CD4-positive, alpha-beta memory T cell (primary cell): Measurements from ENCODE around the gene CHD5. TPM values are rescaled to one million over a fixed set of nuclear protein-coding genes. Genes with fewer than 3 reads are reported as not detected.
A peak's percentile ranks its signal among the peaks of the same experiment; 100 is the strongest.

Experiments used
- CTCF ChIA-PET: fragments of 350-600 bp; sonication (Branson Sonifier 250); formaldehyde crosslinking; loops from one replicate; lab custom pipeline; 2021; ENCODE audit warnings: inconsistent platforms; ENCODE audit not compliant: partially characterized antibody; lab: Charles Lee
- POLR2A ChIA-PET: fragments of 350-600 bp; sonication (Branson Sonifier 250); formaldehyde crosslinking; loops from one replicate; lab custom pipeline; 2021; ENCODE audit not compliant: partially characterized antibody; lab: Charles Lee
- DNase-seq, 5 donors: peaks; one replicate each; pipeline versions ENCODE4 v3.0.0 to v3.0.0-alpha.2; 2020 to 2022; ENCODE audit warnings: mixed read lengths in 1 of 5
- H3K27ac ChIP-seq: one replicate; pipeline ENCODE4 v1.7.0; 2013; ENCODE audit warnings: low read depth, low read length
- H3K27me3 ChIP-seq: 2 replicates; pipeline ENCODE4 v1.7.0; 2013; ENCODE audit warnings: mild to moderate bottlenecking, low read length, moderate library complexity; ENCODE audit not compliant: insufficient read depth
- H3K36me3 ChIP-seq: 2 replicates; pipeline ENCODE4 v1.7.0; 2013; ENCODE audit warnings: mild to moderate bottlenecking, low read length, moderate library complexity; ENCODE audit not compliant: insufficient read depth
- H3K4me1 ChIP-seq: 2 replicates; pipeline ENCODE4 v1.7.0; 2013; ENCODE audit warnings: mild to moderate bottlenecking, low read length, moderate library complexity; ENCODE audit not compliant: insufficient read depth
- H3K4me3 ChIP-seq, 2 donors: one replicate each; pipeline ENCODE4 v1.7.0; 2013; ENCODE audit warnings: low read length in 2 of 2, mild to moderate bottlenecking in 1 of 2
- H3K9me3 ChIP-seq, 2 donors: one replicate each; pipeline ENCODE4 v1.7.0; 2013; ENCODE audit warnings: low read length in 2 of 2, control low read depth in 1 of 2; ENCODE audit not compliant: control insufficient read depth in 1 of 2
- H3K27ac Mint-ChIP-seq, 7 donors: one replicate each; pipeline ENCODE4 v1.8.0; 2020 to 2021; ENCODE audit warnings: mixed read lengths in 7 of 7, mild to moderate bottlenecking in 6 of 7, inconsistent platforms in 3 of 7, moderate library complexity in 3 of 7
- H3K27me3 Mint-ChIP-seq, 2 donors: one replicate each; pipeline ENCODE4 v1.8.0; 2020 to 2021; ENCODE audit warnings: mixed read lengths in 2 of 2
- H3K36me3 Mint-ChIP-seq, 2 donors: one replicate each; pipeline ENCODE4 v1.8.0; 2020 to 2021; ENCODE audit warnings: mixed read lengths in 2 of 2, inconsistent platforms in 1 of 2, mild to moderate bottlenecking in 1 of 2
- H3K4me1 Mint-ChIP-seq, 4 donors: one replicate each; pipeline ENCODE4 v1.8.0; 2020 to 2021; ENCODE audit warnings: mixed read lengths in 4 of 4, mild to moderate bottlenecking in 1 of 4
- H3K4me3 Mint-ChIP-seq, 8 donors: one replicate each; pipeline ENCODE4 v1.8.0; 2020 to 2021; ENCODE audit warnings: mixed read lengths in 8 of 8, mild to moderate bottlenecking in 7 of 8, moderate library complexity in 6 of 8, inconsistent platforms in 3 of 8
- H3K9me3 Mint-ChIP-seq, 8 donors: one replicate each; pipeline ENCODE4 v1.8.0; 2020 to 2021; ENCODE audit warnings: mixed read lengths in 8 of 8, mild to moderate bottlenecking in 5 of 8, inconsistent platforms in 3 of 8, moderate library complexity in 1 of 8
- intact Hi-C: fragments of 100-400 bp; cut with micrococcal nuclease; formaldehyde crosslinking; loops from one replicate; pipeline ENCODE4 v1.15.1; 2023
- polyA plus RNA-seq, 2 donors: library from polyadenylated mRNA; unstranded; fragments of 300-500 nt; fragmentation: Illumina TruSeq; gene quantifications; one replicate each; pipeline ENCODE4 v1.2.3, GENCODE V29; 2021
- total RNA-seq, 2 experiments: library from RNA; stranded (reverse); gene quantifications; one replicate each; pipeline ENCODE4 v1.2.3, GENCODE V29; 2021

The CHD5 gene
- total and polyA plus RNA-seq, 4 experiments from 2014 or later, result 0.06 to 0.17 TPM; not detected in 2

- H3K27me3 Mint-ChIP-seq, result no peaks in the 10 kb centered on the region
- H3K27ac Mint-ChIP-seq, result no peak overlapping the region
- H3K36me3 Mint-ChIP-seq, result no peaks in the 10 kb centered on the region
- no peaks in the 10 kb centered on the region for H3K9me3 ChIP-seq
- H3K4me3 ChIP-seq, result no peak overlapping the region
- H3K4me3 Mint-ChIP-seq, result no peak overlapping the region
- H3K27ac ChIP-seq, result no peak overlapping the region
- peaks cover 0 to 2% (median 0%) of the 10 kb centered on the region in 4 donors for H3K4me1 Mint-ChIP-seq
- no peak for DNase-seq
- no peaks in the 10 kb centered on the region for H3K36me3 ChIP-seq
- ChIA-PET CTCF (no interaction called here), POLR2A (no interaction called here)
- H3K27me3 ChIP-seq, result no peaks in the 10 kb centered on the region
- H3K9me3 Mint-ChIP-seq, result peaks cover 0 to 10% (median 4%) of the 10 kb centered on the region in 8 donors
- no peaks in the 10 kb centered on the region for H3K4me1 ChIP-seq
- intact Hi-C loops, result no loop called here
These were observed 48.6 kb downstream of the CHD5 start for GRCh38 chr1:6131561-6131960.

- no peaks in the 10 kb centered on the region for H3K36me3 ChIP-seq
- CTCF ChIA-PET, result no interaction called here
- H3K9me3 ChIP-seq, result no peaks in the 10 kb centered on the region
- H3K27ac ChIP-seq, result no peak overlapping the region
- peaks cover 0 to 10% (median 4%) of the 10 kb centered on the region in 8 donors for H3K9me3 Mint-ChIP-seq
- POLR2A ChIA-PET, result no interaction called here
- DNase-seq, result no peak
- no peaks in the 10 kb centered on the region for H3K36me3 Mint-ChIP-seq
- intact Hi-C loops, result no loop called here
- peaks cover 0 to 2% (median under 1%) of the 10 kb centered on the region in 4 donors for H3K4me1 Mint-ChIP-seq
- H3K4me3 Mint-ChIP-seq, result no peak overlapping the region
- H3K4me3 ChIP-seq, result no peak overlapping the region
- H3K27ac Mint-ChIP-seq, result no peak overlapping the region
- H3K4me1 ChIP-seq, result no peaks in the 10 kb centered on the region
- H3K27me3 Mint-ChIP-seq, result peaks cover 2% of the 10 kb centered on the region in 2 donors
- H3K27me3 ChIP-seq, result no peaks in the 10 kb centered on the region
These were observed 49.5 kb downstream of the CHD5 start for GRCh38 chr1:6130596-6130995.

GRCh38 chr1:6130036-6130435 lies 50.1 kb downstream of the CHD5 start:
- intact Hi-C loops, result no loop called here
- no peaks in the 10 kb centered on the region for H3K36me3 Mint-ChIP-seq
- H3K27me3 ChIP-seq, result no peaks in the 10 kb centered on the region
- ChIA-PET CTCF (no interaction called here), POLR2A (no interaction called here)
- H3K9me3 ChIP-seq, result no peaks in the 10 kb centered on the region
- H3K4me1 ChIP-seq, result no peaks in the 10 kb centered on the region
- H3K27ac Mint-ChIP-seq, result no peak overlapping the region
- no peaks in the 10 kb centered on the region for H3K36me3 ChIP-seq
- H3K27me3 Mint-ChIP-seq, result peaks cover 2 to 3% of the 10 kb centered on the region in 2 donors
- no peak for DNase-seq
- H3K27ac ChIP-seq, result no peak overlapping the region
- no peak overlapping the region for H3K4me3 ChIP-seq
- H3K9me3 Mint-ChIP-seq, result peaks cover 0 to 10% (median 4%) of the 10 kb centered on the region in 8 donors
- H3K4me1 Mint-ChIP-seq, result peaks cover 0 to 2% (median under 1%) of the 10 kb centered on the region in 4 donors
- no peak overlapping the region for H3K4me3 Mint-ChIP-seq

GRCh38 chr1:6129313-6129712 lies 50.8 kb downstream of the CHD5 start:
- no peak overlapping the region for H3K4me3 ChIP-seq
- peaks cover 2 to 3% of the 10 kb centered on the region in 2 donors for H3K27me3 Mint-ChIP-seq
- CTCF ChIA-PET, result no interaction called here
- intact Hi-C loops, result no loop called here
- no peak overlapping the region for H3K4me3 Mint-ChIP-seq
- no peaks in the 10 kb centered on the region for H3K36me3 ChIP-seq
- H3K9me3 ChIP-seq, result no peaks in the 10 kb centered on the region
- H3K27ac Mint-ChIP-seq, result no peak overlapping the region
- DNase-seq, result no peak
- peaks cover 0 to 10% (median 4%) of the 10 kb centered on the region in 8 donors for H3K9me3 Mint-ChIP-seq
- no peak overlapping the region for H3K27ac ChIP-seq
- POLR2A ChIA-PET, result no interaction called here
- no peaks in the 10 kb centered on the region for H3K36me3 Mint-ChIP-seq
- H3K4me1 Mint-ChIP-seq, result peaks cover 0 to 2% (median under 1%) of the 10 kb centered on the region in 4 donors
- H3K4me1 ChIP-seq, result no peaks in the 10 kb centered on the region
- no peaks in the 10 kb centered on the region for H3K27me3 ChIP-seq

DNA sequence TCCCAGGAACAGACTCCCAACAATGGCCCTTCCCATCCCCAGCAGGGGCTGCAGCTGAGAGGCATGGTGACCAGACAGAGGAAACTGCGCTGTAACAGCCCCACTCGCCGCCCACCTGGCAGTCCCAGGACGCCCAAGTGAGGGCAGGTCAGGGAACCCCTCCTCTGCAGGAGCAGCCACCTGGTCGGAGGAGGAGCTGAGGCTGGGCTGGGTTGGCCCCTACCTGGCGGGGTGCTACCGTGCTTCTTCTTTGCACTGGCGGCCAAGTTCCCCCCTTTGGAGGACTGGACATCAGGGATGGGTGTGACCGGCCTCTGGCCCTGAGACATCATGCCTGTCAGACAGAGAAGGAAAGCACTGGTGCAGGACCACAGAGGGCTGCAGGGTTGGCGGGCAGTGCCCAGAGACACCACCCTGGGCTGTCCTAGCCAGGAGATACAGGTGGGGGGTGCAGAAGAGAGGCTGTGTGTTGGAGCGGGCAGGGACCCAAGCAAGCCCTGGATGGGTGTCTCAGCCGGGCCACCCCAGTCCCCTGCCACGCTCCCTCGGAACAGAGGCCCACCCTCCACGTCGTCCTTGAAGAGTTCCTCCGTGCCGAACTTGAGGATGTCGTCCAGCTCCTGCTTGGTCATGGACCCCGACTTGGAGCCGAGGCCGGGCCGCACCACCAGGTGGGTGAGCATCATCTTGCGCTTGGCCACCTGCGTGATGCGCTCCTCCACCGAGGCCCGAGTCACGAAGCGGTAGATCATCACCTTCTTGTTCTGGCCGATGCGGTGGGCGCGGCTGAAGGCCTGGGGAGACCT lies 51.6 kb downstream of the CHD5 start:
- Histone ChIP-seq H3K9me3 (no peaks in the 10 kb centered on the region), H3K27ac (no peak overlapping the region), H3K4me1 (no peaks in the 10 kb centered on the region), H3K4me3 (no peak overlapping the region), H3K36me3 (no peaks in the 10 kb centered on the region), H3K27me3 (no peaks in the 10 kb centered on the region)
- Mint-ChIP-seq H3K27me3 (peaks cover 2 to 3% of the 10 kb centered on the region in 2 donors), H3K27ac (no peak overlapping the region), H3K9me3 (peaks cover 0 to 10% (median 4%) of the 10 kb centered on the region in 8 donors), H3K36me3 (no peaks in the 10 kb centered on the region), H3K4me1 (peaks cover 0 to 2% (median under 1%) of the 10 kb centered on the region in 4 donors), H3K4me3 (peak overlapping the region in 1 of 8 donors; percentile 31)
- CTCF ChIA-PET, result no interaction called here
- no peak for DNase-seq
- POLR2A ChIA-PET, result no interaction called here
- intact Hi-C loops, result no loop called here

DNA sequence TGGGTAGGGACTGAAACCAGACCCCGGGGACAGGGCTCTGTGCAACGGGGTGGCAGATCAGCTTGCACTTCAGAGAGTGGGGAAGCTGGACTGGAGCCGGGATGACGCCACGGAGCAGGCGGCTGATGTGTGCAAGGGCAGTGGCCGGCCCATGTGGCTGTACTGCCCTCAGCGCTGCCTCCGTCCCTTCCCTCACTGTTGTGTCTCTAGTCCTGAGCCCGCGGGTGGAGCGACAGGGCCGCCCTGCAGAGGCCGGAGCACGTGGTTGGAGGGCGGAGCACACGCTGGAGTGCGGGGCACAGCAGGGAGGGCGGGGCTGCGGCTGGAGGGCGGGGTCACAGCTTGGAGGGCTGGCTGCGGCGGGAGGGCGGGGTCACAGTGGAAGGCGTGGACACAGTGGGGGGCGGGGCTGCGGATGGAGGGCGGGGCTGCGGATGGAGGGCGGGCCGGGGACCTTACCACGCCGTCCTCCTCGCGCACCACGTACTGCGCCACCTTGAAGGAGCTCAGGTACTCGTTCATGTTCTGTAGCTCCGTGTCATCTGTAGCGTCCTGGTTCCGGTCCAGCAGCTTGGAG lies 52.4 kb downstream of the CHD5 start:
- POLR2A ChIA-PET, result no interaction called here
- H3K27ac Mint-ChIP-seq, result no peak overlapping the region

GRCh38 chr1:6126521-6127067 lies 53.5 kb downstream of the CHD5 start:
- no peaks in the 10 kb centered on the region for H3K9me3 Mint-ChIP-seq
- no peaks in the 10 kb centered on the region for H3K36me3 Mint-ChIP-seq
- Histone ChIP-seq H3K9me3 (no peaks in the 10 kb centered on the region), H3K4me3 (no peak overlapping the region), H3K27me3 (no peaks in the 10 kb centered on the region), H3K36me3 (no peaks in the 10 kb centered on the region), H3K4me1 (no peaks in the 10 kb centered on the region), H3K27ac (no peak overlapping the region)
- POLR2A ChIA-PET, result no interaction called here
- CTCF ChIA-PET, result no interaction called here
- peak overlapping the region in 1 of 8 donors; percentile 39 for H3K4me3 Mint-ChIP-seq
- H3K27me3 Mint-ChIP-seq, result peaks cover 2 to 3% of the 10 kb centered on the region in 2 donors
- intact Hi-C loops, result no loop called here
- peak overlapping the region in 1 of 7 donors; percentile 37 for H3K27ac Mint-ChIP-seq
- H3K4me1 Mint-ChIP-seq, result peaks cover 0 to 2% (median under 1%) of the 10 kb centered on the region in 4 donors
- no peak for DNase-seq

More for the DNA sequence above, 52.4 kb downstream of the CHD5 start:
- Histone ChIP-seq H3K27ac (no peak overlapping the region), H3K27me3 (no peaks in the 10 kb centered on the region), H3K36me3 (no peaks in the 10 kb centered on the region), H3K4me3 (no peak overlapping the region), H3K4me1 (no peaks in the 10 kb centered on the region), H3K9me3 (no peaks in the 10 kb centered on the region)
- H3K4me3 Mint-ChIP-seq, result peak overlapping the region in 2 of 8 donors; percentile 31 to 55
- peaks cover 2 to 3% of the 10 kb centered on the region in 2 donors for H3K27me3 Mint-ChIP-seq
- peak; percentile 61 to 77 (median 69) for DNase-seq
- intact Hi-C loops, result no loop called here
- CTCF ChIA-PET, result no interaction called here
- H3K9me3 Mint-ChIP-seq, result peaks cover 0 to 8% (median 4%) of the 10 kb centered on the region in 8 donors
- H3K36me3 Mint-ChIP-seq, result no peaks in the 10 kb centered on the region
- H3K4me1 Mint-ChIP-seq, result peaks cover 0 to 2% (median under 1%) of the 10 kb centered on the region in 4 donors
